Ovary (tissue), 3 donors: Measurements from ENCODE around the gene TBC1D1.

ENCODE experiments used
- EP300 ChIP-seq: sonication (generic); formaldehyde crosslinking; IDR thresholded peaks from one replicate; pipeline ENCODE4 v1.6.1; 2017; ENCODE audit warnings: antibody characterized with exemption
- POLR2A ChIP-seq: fragments of 450-650 bp; IDR thresholded peaks from one replicate; pipeline ENCODE4 v1.6.1; 2017; ENCODE audit warnings: antibody characterized with exemption, mild to moderate bottlenecking, moderate library complexity
- TF ChIP-seq, protein P1 (sequence below), 3 donors: fragments of 450-650 bp in 2 of 3; fragments of 200-600 bp in 1 of 3; IDR thresholded peaks; one replicate each; pipeline versions ENCODE4 v1.5.1 to v1.8.0; 2016 to 2022; ENCODE audit warnings: antibody characterized with exemption in 3 of 3, mild to moderate bottlenecking in 1 of 3
- donor health status: DM: no; HTN: no; CAD: no.

DNA sequence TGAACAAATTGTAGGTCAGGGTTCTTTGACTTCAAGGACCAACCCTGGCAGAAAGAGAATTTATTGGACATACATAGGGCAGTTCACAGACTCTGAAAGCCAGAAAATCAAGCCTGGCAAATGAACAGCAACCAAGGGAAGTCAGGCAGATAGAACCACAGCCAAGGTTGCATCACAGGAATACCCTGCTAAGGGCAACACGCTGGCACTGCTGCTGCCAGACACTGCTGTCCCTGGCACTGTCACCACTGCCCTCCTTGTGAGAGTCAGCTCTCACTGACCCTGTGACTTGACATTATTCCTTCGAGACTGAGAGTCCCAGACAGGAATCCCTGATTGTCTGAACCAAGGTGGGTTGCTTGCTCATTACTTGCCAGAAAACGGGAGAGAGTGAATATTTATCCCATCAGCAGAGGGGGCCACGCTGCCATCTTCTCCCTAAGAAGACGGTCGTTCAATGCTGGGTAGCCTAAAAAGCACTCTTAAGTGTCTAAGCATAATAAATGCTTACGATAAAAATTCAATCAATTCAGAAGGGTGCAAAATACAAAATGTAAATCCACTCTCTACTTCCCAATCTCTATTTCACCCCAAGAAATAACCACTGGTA lies 46.1 kb downstream of the TBC1D1 start:
- TF ChIP-seq, protein P1, sequence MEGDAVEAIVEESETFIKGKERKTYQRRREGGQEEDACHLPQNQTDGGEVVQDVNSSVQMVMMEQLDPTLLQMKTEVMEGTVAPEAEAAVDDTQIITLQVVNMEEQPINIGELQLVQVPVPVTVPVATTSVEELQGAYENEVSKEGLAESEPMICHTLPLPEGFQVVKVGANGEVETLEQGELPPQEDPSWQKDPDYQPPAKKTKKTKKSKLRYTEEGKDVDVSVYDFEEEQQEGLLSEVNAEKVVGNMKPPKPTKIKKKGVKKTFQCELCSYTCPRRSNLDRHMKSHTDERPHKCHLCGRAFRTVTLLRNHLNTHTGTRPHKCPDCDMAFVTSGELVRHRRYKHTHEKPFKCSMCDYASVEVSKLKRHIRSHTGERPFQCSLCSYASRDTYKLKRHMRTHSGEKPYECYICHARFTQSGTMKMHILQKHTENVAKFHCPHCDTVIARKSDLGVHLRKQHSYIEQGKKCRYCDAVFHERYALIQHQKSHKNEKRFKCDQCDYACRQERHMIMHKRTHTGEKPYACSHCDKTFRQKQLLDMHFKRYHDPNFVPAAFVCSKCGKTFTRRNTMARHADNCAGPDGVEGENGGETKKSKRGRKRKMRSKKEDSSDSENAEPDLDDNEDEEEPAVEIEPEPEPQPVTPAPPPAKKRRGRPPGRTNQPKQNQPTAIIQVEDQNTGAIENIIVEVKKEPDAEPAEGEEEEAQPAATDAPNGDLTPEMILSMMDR (IDR thresholded peaks at IDR 0.05) = no peak
- TF ChIP-seq EP300 (no peak), POLR2A (no peak)
